Non-pigmented ciliary epithelial cell (primary cell): ENCODE data around the gene TTI1.

Experiments used
- DNase-seq: peaks from one replicate; pipeline ENCODE4 v3.0.0-alpha.2; 2010; ENCODE audit warnings: low read depth

TTI1 gene

GRCh38 chr20:38033330-38034107 lies at the start of gene TTI1, which contains the start of gene RPRD1B:
TSS of gene TTI1 (minus strand) at chr20:38033456. CDS start at chr20:38013816, 19,640 bp downstream.
TSS of gene RPRD1B (plus strand) at chr20:38033746. CDS start at chr20:38033948, 202 bp downstream.
- DNase-seq = peak; percentile 38

- no peak for DNase-seq
Observed at GRCh38 chr20:38082894-38083293, 49.6 kb upstream of the TTI1 start.

- no peak for DNase-seq
Observed at GRCh38 chr20:38081575-38081974, 48.3 kb upstream of the TTI1 start.

GRCh38 chr20:38079353-38079752 lies 46.1 kb upstream of the TTI1 start:
- DNase-seq = no peak

- no peak for DNase-seq
Observed at GRCh38 chr20:38078084-38078483, 44.8 kb upstream of the TTI1 start.

GRCh38 chr20:38076548-38076947 lies 43.3 kb upstream of the TTI1 start:
- DNase-seq = no peak

GRCh38 chr20:38075161-38075998 lies 42.1 kb upstream of the TTI1 start:
- no peak for DNase-seq

- peak; percentile 93 for DNase-seq
Observed at GRCh38 chr20:38073307-38074071, 40.2 kb upstream of the TTI1 start.

- DNase-seq = no peak
Observed at GRCh38 chr20:38072898-38073297, 39.6 kb upstream of the TTI1 start.

GRCh38 chr20:38067717-38068365 lies 34.6 kb upstream of the TTI1 start:
- DNase-seq = no peak

- no peak for DNase-seq
Observed at GRCh38 chr20:38066969-38067716, 33.9 kb upstream of the TTI1 start.

- no peak for DNase-seq
Observed at GRCh38 chr20:38065764-38066375, 32.6 kb upstream of the TTI1 start.

GRCh38 chr20:38063911-38064530 lies 30.8 kb upstream of the TTI1 start:
- DNase-seq = no peak

GRCh38 chr20:38062890-38063289 lies 29.6 kb upstream of the TTI1 start:
- no peak for DNase-seq

GRCh38 chr20:38061109-38061508 lies 27.9 kb upstream of the TTI1 start:
- no peak for DNase-seq

- peak; percentile 74 for DNase-seq
Observed at GRCh38 chr20:38060536-38060935, 27.3 kb upstream of the TTI1 start.

- DNase-seq = no peak
Observed at GRCh38 chr20:38059832-38060231, 26.6 kb upstream of the TTI1 start.

GRCh38 chr20:38057351-38057972 lies 24.2 kb upstream of the TTI1 start:
- DNase-seq = no peak

GRCh38 chr20:38055848-38056247 lies 22.6 kb upstream of the TTI1 start:
- no peak for DNase-seq

- no peak for DNase-seq
Observed at GRCh38 chr20:38055294-38055693, 22.0 kb upstream of the TTI1 start.
